ENCODE data around the gene MAP3K15. TPM values are rescaled to one million over a fixed set of nuclear protein-coding genes. Genes with fewer than 3 reads are reported as not detected.

Gene MAP3K15
- total RNA-seq, 1 experiment from 2014 or later: 0.06 TPM

- H3K36me3 ChIP-seq (ENCODE audit: insufficient read depth, low read length, poor library complexity, severe bottlenecking): no peaks in the 10 kb centered on the region
- POLR2A ChIA-PET (ENCODE audit: low non-redundant PET): no interaction called here
- no TSS peak for BruUV-seq (replicated peaks)
- H3K4me1 ChIP-seq (ENCODE audit: insufficient read depth, low read length, poor library complexity, severe bottlenecking): no peaks in the 10 kb centered on the region
- no peak overlapping the region for H3K27ac ChIP-seq (ENCODE audit: low read depth, low read length, poor library complexity, severe bottlenecking)
- H3K4me3 ChIP-seq (ENCODE audit: low read depth, low read length, poor library complexity, severe bottlenecking): no peak overlapping the region
- no peaks in the 10 kb centered on the region for H3K9me3 ChIP-seq (ENCODE audit: low read depth, low read length, poor library complexity, severe bottlenecking)
- TF ChIP-seq CTCF (conservative IDR thresholded peaks at IDR 0.05; ENCODE audit: low read depth, low read length): peak; percentile 86
- TF ChIP-seq EZH2 (IDR thresholded peaks at IDR 0.05; ENCODE audit: borderline replicate concordance, low read depth, low read length, poor library complexity, severe bottlenecking): no peak
- H3K27me3 ChIP-seq (replicated peaks; ENCODE audit: insufficient read depth, low read depth, low read length, poor library complexity): peaks cover 7% of the 10 kb centered on the region
- DNase-seq (ENCODE audit: low spot score): peak; percentile 69
- CTCF ChIA-PET: no interaction called here
- intact Hi-C loops (cut with micrococcal nuclease; ENCODE audit: unreplicated experiment): loop anchor here (1.0 to 2.0 kb wide), 2 partner anchors 344 to 522 kb away; no protein-coding TSS in a partner anchor
Measured at GRCh38 chrX:19544693-19545305, 29.5 kb upstream of the MAP3K15 start.

DNA sequence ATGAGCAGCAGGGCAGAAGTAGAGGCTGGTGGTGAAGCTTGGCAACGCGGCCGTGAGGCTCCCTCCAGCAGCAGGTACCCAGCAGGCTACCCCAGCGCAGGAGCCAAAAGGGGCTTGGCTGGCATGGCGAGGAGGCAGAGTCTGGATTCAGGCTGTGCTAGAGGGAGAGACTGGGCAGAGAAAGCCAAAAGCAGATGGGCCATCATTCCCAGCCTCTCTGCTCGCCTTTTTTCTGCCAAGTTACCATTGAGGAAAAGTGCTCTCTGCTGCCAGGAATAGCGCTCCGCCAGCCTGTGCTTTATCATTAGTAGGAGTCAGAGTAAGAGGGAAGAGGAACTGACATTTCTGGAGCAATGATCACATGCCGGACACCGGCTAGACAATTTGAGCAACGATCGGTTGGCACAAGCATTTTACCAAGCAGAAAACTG, 28.7 kb upstream of the MAP3K15 start:
- ChIA-PET CTCF (no interaction called here), POLR2A (ENCODE audit: low non-redundant PET) (interaction anchor here (0.6 kb wide), 1 partner anchor 348 kb away, joined by 4 read pairs; no protein-coding TSS in a partner anchor)
- no peaks in the 10 kb centered on the region for H3K36me3 ChIP-seq (ENCODE audit: insufficient read depth, low read length, poor library complexity, severe bottlenecking)
- H3K9me3 ChIP-seq (ENCODE audit: low read depth, low read length, poor library complexity, severe bottlenecking): no peaks in the 10 kb centered on the region
- H3K4me3 ChIP-seq (ENCODE audit: low read depth, low read length, poor library complexity, severe bottlenecking): no peak overlapping the region
- TF ChIP-seq CTCF (conservative IDR thresholded peaks at IDR 0.05; ENCODE audit: low read depth, low read length): no peak
- no peak for TF ChIP-seq EZH2 (IDR thresholded peaks at IDR 0.05; ENCODE audit: borderline replicate concordance, low read depth, low read length, poor library complexity, severe bottlenecking)
- no peaks in the 10 kb centered on the region for H3K4me1 ChIP-seq (ENCODE audit: insufficient read depth, low read length, poor library complexity, severe bottlenecking)
- BruUV-seq (replicated peaks): no TSS peak
- DNase-seq (ENCODE audit: low spot score): no peak
- H3K27me3 ChIP-seq (replicated peaks; ENCODE audit: insufficient read depth, low read depth, low read length, poor library complexity): peaks cover 4% of the 10 kb centered on the region
- intact Hi-C loops (cut with micrococcal nuclease; ENCODE audit: unreplicated experiment): loop anchor here (1.0 to 2.0 kb wide), 2 partner anchors 344 to 523 kb away; no protein-coding TSS in a partner anchor
- no peak overlapping the region for H3K27ac ChIP-seq (ENCODE audit: low read depth, low read length, poor library complexity, severe bottlenecking)

GRCh38 chrX:19543020-19543715, 27.9 kb upstream of the MAP3K15 start:
- Histone ChIP-seq H3K4me1 (ENCODE audit: insufficient read depth, low read length, poor library complexity, severe bottlenecking) (no peaks in the 10 kb centered on the region), H3K27me3 (replicated peaks; ENCODE audit: insufficient read depth, low read depth, low read length, poor library complexity) (peaks cover 4% of the 10 kb centered on the region), H3K9me3 (ENCODE audit: low read depth, low read length, poor library complexity, severe bottlenecking) (no peaks in the 10 kb centered on the region), H3K36me3 (ENCODE audit: insufficient read depth, low read length, poor library complexity, severe bottlenecking) (no peaks in the 10 kb centered on the region), H3K27ac (ENCODE audit: low read depth, low read length, poor library complexity, severe bottlenecking) (no peak overlapping the region), H3K4me3 (ENCODE audit: low read depth, low read length, poor library complexity, severe bottlenecking) (no peak overlapping the region)
- intact Hi-C loops (cut with micrococcal nuclease; ENCODE audit: unreplicated experiment): no loop called here
- ChIA-PET POLR2A (ENCODE audit: low non-redundant PET) (no interaction called here), CTCF (no interaction called here)
- DNase-seq (ENCODE audit: low spot score): no peak
- BruUV-seq (replicated peaks): no TSS peak
- TF ChIP-seq CTCF (conservative IDR thresholded peaks at IDR 0.05; ENCODE audit: low read depth, low read length) (no peak), EZH2 (IDR thresholded peaks at IDR 0.05; ENCODE audit: borderline replicate concordance, low read depth, low read length, poor library complexity, severe bottlenecking) (no peak)
